H1 (cell line): ENCODE data around the gene PLXNB1. TPM values are rescaled to one million over a fixed set of nuclear protein-coding genes. Genes with fewer than 3 reads are reported as not detected.

Source experiments
- CTCF ChIA-PET: fragments of 300-600 bp; sonication (Branson Sonifier 250); formaldehyde crosslinking; loops from one replicate; lab custom pipeline; 2021; ENCODE audit not compliant: partially characterized antibody; lab: Charles Lee
- POLR2A ChIA-PET: fragments of 300-600 bp; sonication (Branson Sonifier 250); formaldehyde crosslinking; loops from one replicate; lab custom pipeline; 2021; ENCODE audit warnings: inconsistent platforms; ENCODE audit not compliant: partially characterized antibody; lab: Charles Lee
- DNase-seq, 2 experiments: peaks; one replicate each; pipeline versions ENCODE4 v3.0.0 to v3.0.0-alpha.2; 2010 to 2022; ENCODE audit warnings: low spot score in 2 of 2, low read depth in 1 of 2, mixed read lengths in 1 of 2
- FAIRE-seq: peaks from 2 replicates; lab custom pipeline; 2011; peaks lifted over from hg19 to GRCh38; lab: Jason Lieb, UNC
- H2AFZ ChIP-seq: 2 replicates; pipeline ENCODE4 v1.8.1; 2012; ENCODE audit warnings: low read length, inconsistent platforms
- H2AK5ac ChIP-seq: 2 replicates; pipeline ENCODE4 v1.6.1; 2013; ENCODE audit warnings: low read depth, low read length
- H2BK120ac ChIP-seq: replicated peaks from 2 replicates; pipeline ENCODE3; 2013; ENCODE audit warnings: low read depth, low read length, inconsistent platforms
- H2BK12ac ChIP-seq: 2 replicates; pipeline ENCODE4 v1.6.1; 2013; ENCODE audit warnings: low read depth, low read length
- H2BK15ac ChIP-seq: 2 replicates; pipeline ENCODE4 v1.6.1; 2013; ENCODE audit warnings: low read length
- H2BK20ac ChIP-seq: 2 replicates; pipeline ENCODE4 v1.6.1; 2013; ENCODE audit warnings: low read length
- H2BK5ac ChIP-seq: 2 replicates; pipeline ENCODE4 v1.6.1; 2013; ENCODE audit warnings: low read depth, low read length
- H3K14ac ChIP-seq: 2 replicates; pipeline ENCODE4 v1.6.1; 2013; ENCODE audit warnings: inconsistent platforms; ENCODE audit not compliant: insufficient read length
- H3K18ac ChIP-seq: 2 replicates; pipeline ENCODE4 v1.6.1; 2013; ENCODE audit warnings: low read length; ENCODE audit errors: extremely low read depth
- H3K23ac ChIP-seq: 2 replicates; pipeline ENCODE4 v1.6.1; 2013; ENCODE audit warnings: inconsistent platforms; ENCODE audit not compliant: insufficient read length
- H3K23me2 ChIP-seq: 2 replicates; pipeline ENCODE4 v1.6.1; 2013; ENCODE audit warnings: low read depth, low read length
- H3K27ac ChIP-seq: 2 replicates; pipeline ENCODE4 v1.6.1; 2011; ENCODE audit warnings: low read depth, low read length, inconsistent platforms
- H3K27me3 ChIP-seq, 4 experiments: replicated peaks in 1 of 4; 1 replicate in 1 of 4; 2 replicates in 3 of 4; pipeline versions ENCODE4 v1.6.1 to v1.8.1; 2011 to 2013; ENCODE audit warnings: low read length in 3 of 4, mild to moderate bottlenecking in 3 of 4, inconsistent platforms in 2 of 4, mixed read lengths in 2 of 4, moderate library complexity in 1 of 4; ENCODE audit not compliant: control insufficient read depth in 3 of 4, insufficient read depth in 3 of 4; ENCODE audit errors: extremely low read depth in 1 of 4
- H3K36me3 ChIP-seq, 4 experiments: 2 replicates each; pipeline versions ENCODE4 v1.6.1 to v1.8.1; 2011 to 2013; ENCODE audit warnings: mild to moderate bottlenecking in 4 of 4, low read length in 3 of 4, moderate library complexity in 2 of 4, control low read depth in 1 of 4, inconsistent platforms in 1 of 4; ENCODE audit not compliant: insufficient read depth in 4 of 4, control insufficient read depth in 2 of 4
- H3K4ac ChIP-seq: replicated peaks from 2 replicates; pipeline ENCODE3; 2013; ENCODE audit warnings: low read length, low read depth, mixed read lengths, inconsistent platforms; ENCODE audit not compliant: insufficient read length
- H3K4me1 ChIP-seq, 4 experiments: replicated peaks in 1 of 4; 1 replicate in 1 of 4; 2 replicates in 3 of 4; pipeline versions ENCODE4 v1.6.1 to v1.8.1; 2011 to 2013; ENCODE audit warnings: low read length in 3 of 4, inconsistent platforms in 2 of 4, mixed read lengths in 1 of 4; ENCODE audit not compliant: insufficient read depth in 4 of 4, control insufficient read depth in 3 of 4
- H3K4me2 ChIP-seq, 2 experiments: 2 replicates each; pipeline versions ENCODE4 v1.6.1 to v1.8.1; 2011 to 2013; ENCODE audit warnings: low read depth in 2 of 2, low read length in 2 of 2, control low read depth in 1 of 2, inconsistent platforms in 1 of 2, mild to moderate bottlenecking in 1 of 2; ENCODE audit not compliant: insufficient read depth in 1 of 2
- H3K4me3 ChIP-seq, 4 experiments: fragments of 200-600, 300-600 bp in 1 of 4; sonication (generic), shearing (Covaris generic), sonication (Bioruptor Twin) in 1 of 4; 2 replicates each; pipeline versions ENCODE4 v1.5.1 to v1.8.1; 2011 to 2016; ENCODE audit warnings: low read length in 4 of 4, low read depth in 3 of 4, control low read depth in 2 of 4, inconsistent platforms in 2 of 4, mild to moderate bottlenecking in 2 of 4, mixed read lengths in 1 of 4, moderate library complexity in 1 of 4; ENCODE audit not compliant: insufficient read depth in 2 of 4; ENCODE audit errors: extremely low read depth in 1 of 4
- H3K56ac ChIP-seq: replicated peaks from 2 replicates; pipeline ENCODE3; 2013; ENCODE audit warnings: low read depth, mild to moderate bottlenecking, mixed read lengths, low read length, inconsistent platforms; ENCODE audit not compliant: insufficient read length
- H3K79me1 ChIP-seq: 2 replicates; pipeline ENCODE4 v1.6.1; 2013; ENCODE audit warnings: low read depth, low read length, control low read depth
- H3K79me2 ChIP-seq, 2 experiments: 2 replicates each; pipeline versions ENCODE4 v1.6.1 to v1.8.1; 2012 to 2013; ENCODE audit warnings: low read length in 2 of 2, mild to moderate bottlenecking in 2 of 2, inconsistent platforms in 1 of 2; ENCODE audit not compliant: insufficient read depth in 2 of 2, control insufficient read depth in 1 of 2
- H3K9ac ChIP-seq, 4 experiments: replicated peaks in 1 of 4; 1 replicate in 1 of 4; 2 replicates in 3 of 4; pipeline versions ENCODE4 v1.6.1 to v1.8.1; 2011 to 2013; ENCODE audit warnings: low read depth in 3 of 4, low read length in 3 of 4, control low read depth in 2 of 4, mild to moderate bottlenecking in 2 of 4, moderate library complexity in 2 of 4, inconsistent platforms in 1 of 4; ENCODE audit errors: extremely low read depth in 1 of 4
- H3K9me3 ChIP-seq, 2 experiments: 2 replicates each; pipeline versions ENCODE4 v1.6.1 to v1.8.1; 2012 to 2013; ENCODE audit warnings: mild to moderate bottlenecking in 2 of 2, moderate library complexity in 2 of 2, control low read depth in 1 of 2, inconsistent platforms in 1 of 2, low read depth in 1 of 2, low read length in 1 of 2, mixed read lengths in 1 of 2; ENCODE audit not compliant: insufficient read depth in 2 of 2
- H4K20me1 ChIP-seq, 2 experiments: replicated peaks in 1 of 2; 2 replicates each; pipeline versions ENCODE3 to v1.8.1; 2011 to 2013; ENCODE audit warnings: inconsistent platforms in 2 of 2, low read length in 2 of 2, mild to moderate bottlenecking in 1 of 2; ENCODE audit not compliant: insufficient read depth in 2 of 2, control insufficient read depth in 1 of 2
- H4K5ac ChIP-seq: 2 replicates; pipeline ENCODE4 v1.6.1; 2013; ENCODE audit warnings: low read length, low read depth, mixed read lengths, inconsistent platforms; ENCODE audit not compliant: insufficient read length
- H4K8ac ChIP-seq: 2 replicates; pipeline ENCODE4 v1.8.0; 2013; ENCODE audit warnings: mild to moderate bottlenecking, moderate library complexity, low read length, inconsistent platforms; ENCODE audit not compliant: insufficient read depth; ENCODE audit errors: extremely low read depth
- H4K91ac ChIP-seq: replicated peaks from 2 replicates; pipeline ENCODE3; 2013; ENCODE audit warnings: low read length, mixed read lengths, inconsistent platforms; ENCODE audit not compliant: insufficient read length
- ATF3 ChIP-seq: IDR thresholded peaks from 2 replicates; pipeline ENCODE4 v1.6.1; 2011; ENCODE audit warnings: low read depth, mild to moderate bottlenecking, low read length; ENCODE audit not compliant: insufficient read depth
- BCL11A ChIP-seq, 2 experiments: IDR thresholded peaks; one replicate each; pipeline ENCODE4 v1.6.1; 2011; ENCODE audit warnings: low read depth in 2 of 2, low read length in 2 of 2, mild to moderate bottlenecking in 2 of 2
- CEBPB ChIP-seq: IDR thresholded peaks from 2 replicates; pipeline ENCODE4 v1.6.1; 2012; ENCODE audit warnings: low read depth, low read length
- CHD1 ChIP-seq: IDR thresholded peaks from 2 replicates; pipeline ENCODE4 v1.6.1; 2012; ENCODE audit warnings: low read depth, low read length, improper control_type of control experiment
- CTBP2 ChIP-seq: IDR thresholded peaks from 2 replicates; pipeline ENCODE4 v1.7.0; 2011; ENCODE audit warnings: borderline replicate concordance, mild to moderate bottlenecking, moderate library complexity, mixed read lengths, low read length; ENCODE audit not compliant: insufficient read depth, insufficient read length
- KDM1A ChIP-seq: fragments of 200-600, 300-600 bp; sonication (generic); IDR thresholded peaks from 2 replicates; pipeline ENCODE4 v1.7.1; 2016; ENCODE audit warnings: mild to moderate bottlenecking, low read length, borderline replicate concordance
- KDM5A ChIP-seq: fragments of 200-600 bp; IDR thresholded peaks from 2 replicates; pipeline ENCODE4 v1.7.1; 2012; ENCODE audit warnings: mild to moderate bottlenecking, low read length, inconsistent platforms, mixed read lengths
- MAFK ChIP-seq: IDR thresholded peaks from 2 replicates; pipeline ENCODE4 v1.6.1; 2012; ENCODE audit warnings: low read depth, mild to moderate bottlenecking, improper control_type of control experiment, low read length
- PHF8 ChIP-seq: fragments of 200-600 bp; sonication (generic); conservative IDR thresholded peaks from 2 replicates; pipeline ENCODE4 v1.7.1; 2012; ENCODE audit warnings: low read depth, mild to moderate bottlenecking, inconsistent platforms, low read length, moderate library complexity
- POU5F1 ChIP-seq: IDR thresholded peaks from 2 replicates; pipeline ENCODE4 v1.6.1; 2011; ENCODE audit warnings: low read depth, mild to moderate bottlenecking, low read length, moderate library complexity
- RXRA ChIP-seq: IDR thresholded peaks from 2 replicates; pipeline ENCODE4 v1.6.1; 2011; ENCODE audit warnings: low read depth, mild to moderate bottlenecking, low read length, moderate library complexity; ENCODE audit not compliant: insufficient read depth
- SP4 ChIP-seq: IDR thresholded peaks from 2 replicates; pipeline ENCODE4 v1.6.1; 2012; ENCODE audit warnings: low read length, inconsistent platforms
- SUZ12 ChIP-seq: fragments of 200-600 bp; sonication (generic); IDR thresholded peaks from 2 replicates; pipeline ENCODE4 v1.6.1; 2012; ENCODE audit warnings: mild to moderate bottlenecking, inconsistent platforms, low read length, moderate library complexity, mixed read lengths
- ZNF274 ChIP-seq: IDR thresholded peaks from 2 replicates; pipeline ENCODE4 v1.7.0; 2012; ENCODE audit warnings: low read length, borderline replicate concordance; ENCODE audit errors: extremely low read depth
- WGBS, 2 experiments: shearing (Covaris generic) in 1 of 2; methylation state at CpG; one replicate each; pipeline versions ENCODE4 v1.1.6 to v1.1.7; 2013 to 2015; ENCODE audit warnings: low lambda C conversion rate in 2 of 2, mixed read lengths in 2 of 2, inconsistent platforms in 1 of 2, low coverage in 1 of 2, missing lambda C conversion rate in 1 of 2; ENCODE audit not compliant: insufficient replicate concordance in 2 of 2, insufficient coverage in 1 of 2, insufficient read length in 1 of 2; ENCODE audit errors: extremely low coverage in 1 of 2, missing lambda C conversion rate in 1 of 2; 5-methylcytosine and 5-hydroxymethylcytosine counted together
- polyA plus RNA-seq, 7 experiments: library from polyadenylated mRNA; depleted of rRNA in 3 of 7; stranded (reverse) in 5 of 7; unstranded in 2 of 7; fragments of >200 nt in 5 of 7; fragments of 200-250 nt in 2 of 7; gene quantifications; 1 replicate in 5 of 7; 2 replicates in 1 of 7; 4 replicates in 1 of 7; pipeline versions ENCODE4 v1.2.1 to v1.2.3, GENCODE V29; 2011 to 2013; ENCODE audit warnings: missing spikeins in 2 of 7, mixed read lengths in 2 of 7
- total RNA-seq: library from RNA; stranded (reverse); fragmentation: NEBNext Ultra II Directional; extraction: Animal tissue kit (Norgen Biotek cat#: 25700); gene quantifications from 2 replicates; pipeline ENCODE4 v1.2.1, GENCODE V29; 2021

PLXNB1 gene
- total and polyA plus RNA-seq, 2 of the 8 experiments (the other 6 are each of a cell fraction or from before 2014, with no cell fraction given): 109 to 114 TPM

GRCh38 chr3:48372377-48372770 lies 57.5 kb downstream of the PLXNB1 start:
- Histone ChIP-seq H4K91ac (no peak overlapping the region), H2AFZ (no peak overlapping the region), H3K23ac (no peak overlapping the region), H3K4ac (no peak overlapping the region), H4K20me1 (no peaks in the 10 kb centered on the region), H3K9me3 (no peaks in the 10 kb centered on the region), H3K27me3 (no peaks in the 10 kb centered on the region), H3K4me3 (no peak overlapping the region), H3K79me1 (no peaks in the 10 kb centered on the region), H2BK12ac (no peak overlapping the region), H3K4me2 (no peak overlapping the region), H2AK5ac (no peak overlapping the region), H3K27ac (no peak overlapping the region), H4K5ac (no peak overlapping the region), H3K23me2 (no peaks in the 10 kb centered on the region), H3K79me2 (no peaks in the 10 kb centered on the region), H3K4me1 (peaks cover 3 to 12% (median 7%) of the 10 kb centered on the region in 4 experiments; a peak in 6 of 7 replicates), H2BK120ac (no peak overlapping the region), H3K9ac (no peak overlapping the region), H4K8ac (peak overlapping the region; percentile 23; the same call in 1 of the 2 replicates), H3K14ac (no peak overlapping the region), H3K36me3 (no peaks in the 10 kb centered on the region), H2BK15ac (no peak overlapping the region), H3K56ac (no peak overlapping the region), H2BK5ac (no peak overlapping the region), H3K18ac (no peak overlapping the region; the same call in 1 of the 2 replicates), H2BK20ac (no peak overlapping the region)
- FAIRE-seq: no peak
- TF ChIP-seq POU5F1 (no peak), BCL11A (IDR thresholded peaks at IDR 0.05; ENCODE audit: low read depth in 2 of 2, low read length in 2 of 2) (no peak), MAFK (no peak), ATF3 (no peak), SP4 (no peak), CTBP2 (no peak), RXRA (no peak), SUZ12 (no peak), CHD1 (no peak), CEBPB (no peak), ZNF274 (no peak), KDM5A (no peak), PHF8 (no peak), KDM1A (no peak)
- ChIA-PET CTCF (interaction anchor here (0.9 to 1.4 kb wide), 6 partner anchors 12 to 78 kb away, joined by 3 to 4 read pairs (median 4); no protein-coding TSS in a partner anchor), POLR2A (interaction anchor here (1.0 to 1.9 kb wide), 9 partner anchors 11 to 132 kb away, joined by 3 to 6 read pairs (median 3); partner anchors contain the start of gene ZNF589)
- DNase-seq: no peak
- 77% methylated on average over 7 of the region's 7 CpGs; no CpG with 5 or more reads in 1 of the 2 experiments for WGBS, 2 experiments
